ENCODE data around the gene CLDN24.

DNA sequence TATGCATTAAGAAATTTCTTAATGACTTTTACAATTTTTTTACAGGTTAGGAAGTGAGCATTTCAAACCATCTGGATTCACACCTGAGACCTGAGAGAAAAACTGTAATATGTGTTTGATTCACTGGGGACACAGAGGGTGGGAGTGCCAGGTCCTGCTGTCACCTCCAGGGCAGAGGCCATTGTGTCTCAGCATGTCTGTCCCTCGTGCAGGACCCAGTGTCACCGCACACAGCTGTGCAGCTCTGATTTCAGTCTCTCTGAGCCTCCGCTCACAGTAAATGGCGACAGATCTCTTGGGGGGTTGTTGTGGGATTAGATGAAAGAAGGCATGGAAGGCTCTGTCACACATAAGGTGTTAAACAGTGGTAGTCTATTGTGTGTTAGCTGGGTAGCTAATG is 23.0 kb upstream of the CLDN24 start:
- TF ChIP-seq CTCF (IDR thresholded peaks at IDR 0.05): no peak
- no peak for TF ChIP-seq POLR2A (IDR thresholded peaks at IDR 0.05)

Data from testis (tissue), 2 donors.